Hepatocyte (in vitro differentiated cells): ENCODE results near the gene SIPA1.

Source experiments
- CTCF ChIP-seq: fragments of 200-600 bp; sonication (generic); IDR thresholded peaks from 2 replicates; pipeline ENCODE4 v1.5.1; 2016; ENCODE audit warnings: antibody characterized with exemption, mild to moderate bottlenecking; ENCODE audit not compliant: poor library complexity
- EZH2phosphoT487 ChIP-seq: fragments of 200-600 bp; sonication (generic); IDR thresholded peaks from one replicate; pipeline ENCODE4 v1.6.1; 2018; ENCODE audit warnings: antibody characterized with exemption, mild to moderate bottlenecking, low read depth, moderate library complexity; ENCODE audit not compliant: unreplicated experiment, severe bottlenecking

- peak; percentile 25 for TF ChIP-seq CTCF
- no peak for TF ChIP-seq EZH2phosphoT487
Measured at GRCh38 chr11:65637794-65638419, at the start of gene SIPA1.
